Karpas-422 (cell line): Measurements from ENCODE around the gene DIP2B. TPM values are rescaled to one million over a fixed set of nuclear protein-coding genes. Genes with fewer than 3 reads are reported as not detected.

Experiments used
- DNase-seq: peaks from one replicate; pipeline ENCODE4 v3.0.0-alpha.2; 2015
- H2AFZ ChIP-seq: fragments of 200-600 bp; sonication (generic); 2 replicates; pipeline ENCODE4 v1.6.1; 2014; ENCODE audit warnings: antibody characterized with exemption, low read length, mixed read lengths
- H3K27ac ChIP-seq: fragments of 200-600 bp; sonication (generic); 2 replicates; pipeline ENCODE4 v1.5.1; 2014; ENCODE audit warnings: mild to moderate bottlenecking, low read length, moderate library complexity
- H3K27me3 ChIP-seq: fragments of 200-600 bp; sonication (generic); 2 replicates; pipeline ENCODE4 v1.6.1; 2014; ENCODE audit warnings: low read length, mixed read lengths
- H3K36me3 ChIP-seq: fragments of 200-600 bp; sonication (generic); 2 replicates; pipeline ENCODE4 v1.6.1; 2014; ENCODE audit warnings: low read length, mixed read lengths; ENCODE audit not compliant: insufficient read depth
- H3K4me1 ChIP-seq: fragments of 200-600 bp; sonication (generic); 2 replicates; pipeline ENCODE4 v1.6.1; 2014; ENCODE audit warnings: mild to moderate bottlenecking, low read length, mixed read lengths
- H3K4me2 ChIP-seq: fragments of 200-600 bp; sonication (generic); 2 replicates; pipeline ENCODE4 v1.6.1; 2014; ENCODE audit warnings: low read length, low read depth, mild to moderate bottlenecking; ENCODE audit not compliant: poor library complexity, severe bottlenecking
- H3K4me3 ChIP-seq: fragments of 200-600 bp; sonication (generic); 2 replicates; pipeline ENCODE4 v1.5.1; 2014; ENCODE audit warnings: mild to moderate bottlenecking, antibody characterized with exemption, low read length, mixed read lengths
- H3K79me2 ChIP-seq: fragments of 200-600 bp; sonication (generic); 2 replicates; pipeline ENCODE4 v1.6.1; 2014; ENCODE audit warnings: mild to moderate bottlenecking, low read length, mixed read lengths
- H3K9ac ChIP-seq: fragments of 200-600 bp; sonication (generic); 2 replicates; pipeline ENCODE4 v1.6.0; 2014; ENCODE audit warnings: low read length
- H3K9me2 ChIP-seq: fragments of 200-600 bp; sonication (generic), shearing (Covaris generic); replicated peaks from 2 replicates; pipeline ENCODE4 v1.6.0; 2014; ENCODE audit warnings: mild to moderate bottlenecking, low read length, moderate library complexity; ENCODE audit not compliant: insufficient read depth
- H3K9me3 ChIP-seq: fragments of 300-700, 200-600 bp; sonication (generic); 2 replicates; pipeline ENCODE4 v1.6.1; 2014; ENCODE audit warnings: low read length, mixed read lengths
- H4K20me1 ChIP-seq: fragments of 200-600 bp; sonication (generic); 2 replicates; pipeline ENCODE4 v1.6.1; 2014; ENCODE audit warnings: mild to moderate bottlenecking, antibody characterized with exemption, low read length, low read depth; ENCODE audit not compliant: insufficient read depth
- total RNA-seq: library from RNA; depleted of rRNA; stranded (reverse); fragments of >200 nt; shearing (Covaris generic); gene quantifications from 2 replicates; pipeline ENCODE4 v1.2.3, GENCODE V29; 2014; ENCODE audit warnings: low replicate concordance

Gene DIP2B
- total RNA-seq, 1 experiment from 2014 or later, result 37.5 TPM

DNA sequence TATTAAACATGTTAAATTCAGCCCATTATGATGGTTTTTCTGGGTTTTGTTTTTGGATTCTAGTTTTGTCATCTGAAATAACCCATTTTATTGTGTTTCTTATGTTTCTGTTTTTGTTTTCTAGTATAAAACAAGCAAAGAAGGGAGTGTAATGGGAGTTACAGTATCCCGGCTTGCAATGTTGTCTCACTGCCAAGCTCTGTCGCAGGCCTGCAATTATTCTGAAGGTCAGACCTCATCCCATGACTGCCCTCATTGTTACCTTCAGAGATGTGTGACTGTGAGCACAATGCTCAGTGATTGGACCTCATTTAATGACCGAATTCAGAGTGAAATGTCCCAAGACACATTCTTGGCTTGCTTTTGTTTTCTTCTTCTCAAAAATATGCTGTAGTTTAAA lies 186.1 kb downstream of the DIP2B start:
- Histone ChIP-seq H3K9me3 (no peaks in the 10 kb centered on the region), H3K9ac (no peak overlapping the region), H2AFZ (no peak overlapping the region), H3K27ac (no peak overlapping the region), H3K79me2 (no peaks in the 10 kb centered on the region), H4K20me1 (no peaks in the 10 kb centered on the region), H3K9me2 (no peaks in the 10 kb centered on the region), H3K36me3 (peaks cover 29% of the 10 kb centered on the region; the same call in 1 of the 2 replicates), H3K4me1 (no peaks in the 10 kb centered on the region), H3K4me2 (no peak overlapping the region), H3K4me3 (no peak overlapping the region), H3K27me3 (no peaks in the 10 kb centered on the region)
- DNase-seq, result no peak

DNA sequence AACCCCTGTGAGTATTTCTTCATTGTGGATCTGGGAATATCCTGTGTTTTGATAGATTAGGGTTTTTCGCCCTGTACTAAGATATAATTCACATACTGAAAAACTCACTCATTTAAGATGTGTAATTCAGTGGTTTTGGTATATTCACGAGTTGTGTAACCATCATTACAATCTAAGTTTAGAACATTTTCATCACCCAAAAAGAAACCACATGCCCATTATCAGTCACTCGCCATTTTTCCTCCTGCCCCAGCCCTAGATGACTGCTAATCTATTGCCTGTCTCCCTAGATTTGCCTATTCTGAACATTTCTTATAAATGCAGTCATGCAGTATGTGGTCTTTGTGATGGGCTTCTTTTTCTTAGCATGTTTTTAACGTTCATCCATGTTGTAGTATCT lies 191.2 kb downstream of the DIP2B start:
- DNase-seq, result no peak
- no peaks in the 10 kb centered on the region for H3K9me2 ChIP-seq
- peaks cover 34% of the 10 kb centered on the region; the same call in 1 of the 2 replicates for H3K36me3 ChIP-seq

DNA sequence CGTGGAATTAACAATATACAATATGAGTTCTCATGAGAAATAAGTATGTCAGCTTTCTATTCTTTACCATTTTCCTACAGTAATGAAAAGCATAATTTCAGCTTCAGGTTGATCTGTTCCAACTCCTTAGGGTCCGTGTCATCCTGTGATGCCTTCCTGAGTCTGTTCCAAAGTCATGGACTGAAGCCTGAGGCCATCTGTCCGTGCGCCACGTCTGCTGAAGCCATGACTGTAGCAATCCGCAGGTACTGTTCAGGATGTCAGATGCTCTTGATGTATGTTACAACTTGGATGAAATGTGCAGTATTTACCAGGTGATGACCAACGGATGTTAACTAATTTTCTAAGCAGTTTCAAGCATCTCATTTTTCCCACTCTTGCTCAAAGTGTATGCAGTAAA lies 192.1 kb downstream of the DIP2B start:
- Histone ChIP-seq H3K36me3 (peaks cover 31% of the 10 kb centered on the region; the same call in 1 of the 2 replicates), H3K4me1 (no peaks in the 10 kb centered on the region)

More for the DNA sequence above, 191.2 kb downstream of the DIP2B start:
- Histone ChIP-seq H3K79me2 (no peaks in the 10 kb centered on the region), H2AFZ (no peak overlapping the region), H3K9ac (no peak overlapping the region), H4K20me1 (no peaks in the 10 kb centered on the region), H3K4me2 (no peak overlapping the region), H3K9me3 (no peaks in the 10 kb centered on the region), H3K27me3 (no peaks in the 10 kb centered on the region), H3K4me3 (no peak overlapping the region), H3K27ac (no peak overlapping the region), H3K4me1 (no peaks in the 10 kb centered on the region)

DNA sequence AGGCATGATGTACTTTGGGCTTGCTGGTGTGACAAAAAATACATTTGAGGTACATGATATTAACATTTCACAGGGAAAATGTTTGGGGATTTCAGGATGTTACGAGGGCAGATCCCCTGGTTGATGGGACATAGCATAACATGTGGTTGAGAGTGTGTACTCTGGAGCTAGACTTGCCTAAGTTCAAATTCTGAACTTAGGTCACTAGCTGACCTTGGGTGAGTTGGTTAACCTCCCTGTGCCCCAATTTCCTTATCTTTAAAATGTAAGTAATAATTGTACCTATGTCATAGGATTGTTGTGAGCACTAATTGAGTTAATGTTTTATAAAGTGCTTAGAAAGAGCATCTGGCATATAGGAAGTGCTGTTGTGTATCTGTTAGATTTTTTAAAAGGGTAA lies 194.4 kb downstream of the DIP2B start:
- H3K4me1 ChIP-seq, result no peaks in the 10 kb centered on the region
- no peaks in the 10 kb centered on the region for H3K9me3 ChIP-seq
- no peaks in the 10 kb centered on the region for H3K79me2 ChIP-seq
- H3K4me2 ChIP-seq, result no peak overlapping the region
- no peak overlapping the region for H3K27ac ChIP-seq
- H3K9me2 ChIP-seq, result no peaks in the 10 kb centered on the region
- no peaks in the 10 kb centered on the region for H3K27me3 ChIP-seq
- H4K20me1 ChIP-seq, result no peaks in the 10 kb centered on the region
- no peak for DNase-seq
- no peak overlapping the region for H3K4me3 ChIP-seq
- peaks cover 35% of the 10 kb centered on the region; the same call in 1 of the 2 replicates for H3K36me3 ChIP-seq
- H3K9ac ChIP-seq, result no peak overlapping the region
- H2AFZ ChIP-seq, result no peak overlapping the region

More for the DNA sequence above, 192.1 kb downstream of the DIP2B start:
- no peak for DNase-seq
- no peak overlapping the region for H2AFZ ChIP-seq
- no peaks in the 10 kb centered on the region for H3K9me3 ChIP-seq
- no peaks in the 10 kb centered on the region for H3K27me3 ChIP-seq
- no peaks in the 10 kb centered on the region for H3K9me2 ChIP-seq
- no peak overlapping the region for H3K27ac ChIP-seq
- no peak overlapping the region for H3K4me3 ChIP-seq
- no peaks in the 10 kb centered on the region for H4K20me1 ChIP-seq
- H3K79me2 ChIP-seq, result no peaks in the 10 kb centered on the region
- H3K4me2 ChIP-seq, result no peak overlapping the region
- H3K9ac ChIP-seq, result no peak overlapping the region

DNA sequence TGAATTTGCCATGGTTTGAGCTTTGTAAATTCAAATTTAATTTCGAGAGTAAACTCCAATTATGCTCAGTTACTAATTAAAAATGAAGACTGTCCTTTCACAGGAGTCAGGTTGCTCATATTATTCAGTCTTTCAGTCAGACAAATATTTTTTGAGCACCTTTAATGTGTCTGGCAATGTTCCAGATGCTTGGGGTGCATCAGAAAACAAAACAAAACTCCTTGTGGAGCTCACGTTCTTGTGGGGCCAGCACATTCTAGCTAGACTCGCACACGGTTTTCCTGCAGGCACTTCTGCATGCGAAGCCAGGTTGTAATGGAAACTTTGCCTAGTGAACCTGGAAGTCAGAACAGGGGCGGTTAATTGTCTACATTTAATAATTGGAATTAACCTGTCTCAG lies 195.2 kb downstream of the DIP2B start:
- H3K4me2 ChIP-seq, result no peak overlapping the region
- no peaks in the 10 kb centered on the region for H4K20me1 ChIP-seq
- no peak for DNase-seq
- no peak overlapping the region for H2AFZ ChIP-seq
- H3K27me3 ChIP-seq, result no peaks in the 10 kb centered on the region
- H3K27ac ChIP-seq, result no peak overlapping the region
- peaks cover 35% of the 10 kb centered on the region; the same call in 1 of the 2 replicates for H3K36me3 ChIP-seq
- no peaks in the 10 kb centered on the region for H3K9me2 ChIP-seq
- H3K4me1 ChIP-seq, result no peaks in the 10 kb centered on the region
- H3K9ac ChIP-seq, result no peak overlapping the region
- H3K4me3 ChIP-seq, result no peak overlapping the region
- H3K79me2 ChIP-seq, result no peaks in the 10 kb centered on the region
- H3K9me3 ChIP-seq, result no peaks in the 10 kb centered on the region

DNA sequence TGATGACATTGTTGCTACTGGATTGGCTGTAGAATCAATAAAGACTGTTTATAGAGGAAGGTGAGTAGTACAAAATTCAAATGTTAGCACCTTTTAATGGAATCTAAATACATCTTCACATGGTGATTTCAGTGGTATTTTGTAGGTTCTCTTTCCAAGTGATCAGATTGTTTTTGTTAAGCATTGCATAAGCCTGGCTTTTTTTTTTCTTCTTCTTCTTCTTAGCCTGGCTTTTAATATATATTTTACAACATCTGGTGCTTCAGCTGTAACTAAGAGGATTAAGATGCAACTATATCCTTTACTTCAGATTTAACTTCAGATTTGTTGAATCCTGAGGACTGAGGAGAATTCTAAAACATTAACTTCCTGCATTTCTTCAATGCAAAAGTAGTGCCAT lies 201.8 kb downstream of the DIP2B start:
- Histone ChIP-seq H2AFZ (no peak overlapping the region), H3K36me3 (peaks cover 16% of the 10 kb centered on the region; the same call in 1 of the 2 replicates), H3K4me3 (no peak overlapping the region), H3K27me3 (no peaks in the 10 kb centered on the region), H3K4me2 (no peak overlapping the region), H3K27ac (no peak overlapping the region), H4K20me1 (no peaks in the 10 kb centered on the region), H3K9me2 (no peaks in the 10 kb centered on the region), H3K4me1 (no peaks in the 10 kb centered on the region), H3K9ac (no peak overlapping the region), H3K9me3 (no peaks in the 10 kb centered on the region), H3K79me2 (no peaks in the 10 kb centered on the region)
- DNase-seq, result no peak

DNA sequence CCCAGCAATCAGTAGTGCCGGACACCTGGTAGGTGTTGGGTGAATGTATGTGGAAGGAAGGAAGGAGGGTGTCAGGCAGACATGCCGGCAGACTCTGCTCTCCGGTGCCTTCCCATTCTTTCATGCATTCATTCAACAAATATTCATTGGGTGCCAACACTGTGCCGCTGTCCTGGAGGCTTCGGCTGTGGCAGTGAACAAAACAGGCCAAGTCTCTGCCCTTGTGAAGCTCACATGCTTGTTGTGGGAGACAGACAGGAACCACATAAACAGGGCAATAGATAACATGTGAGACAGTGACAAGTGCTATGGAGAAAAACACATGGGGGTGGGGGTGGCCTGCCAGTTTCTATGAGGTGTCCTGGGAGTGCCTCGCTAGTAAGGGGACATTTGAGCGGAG lies 202.6 kb downstream of the DIP2B start:
- H3K4me3 ChIP-seq, result no peak overlapping the region
- no peak overlapping the region for H3K27ac ChIP-seq
- no peaks in the 10 kb centered on the region for H3K4me1 ChIP-seq
- no peak overlapping the region for H3K4me2 ChIP-seq
- no peaks in the 10 kb centered on the region for H3K27me3 ChIP-seq
- H3K9ac ChIP-seq, result no peak overlapping the region
- no peak overlapping the region for H2AFZ ChIP-seq
- H3K79me2 ChIP-seq, result no peaks in the 10 kb centered on the region
- no peaks in the 10 kb centered on the region for H4K20me1 ChIP-seq
- H3K9me2 ChIP-seq, result no peaks in the 10 kb centered on the region
- no peak for DNase-seq
- H3K9me3 ChIP-seq, result no peaks in the 10 kb centered on the region
- H3K36me3 ChIP-seq, result peaks cover 16% of the 10 kb centered on the region; the same call in 1 of the 2 replicates

DNA sequence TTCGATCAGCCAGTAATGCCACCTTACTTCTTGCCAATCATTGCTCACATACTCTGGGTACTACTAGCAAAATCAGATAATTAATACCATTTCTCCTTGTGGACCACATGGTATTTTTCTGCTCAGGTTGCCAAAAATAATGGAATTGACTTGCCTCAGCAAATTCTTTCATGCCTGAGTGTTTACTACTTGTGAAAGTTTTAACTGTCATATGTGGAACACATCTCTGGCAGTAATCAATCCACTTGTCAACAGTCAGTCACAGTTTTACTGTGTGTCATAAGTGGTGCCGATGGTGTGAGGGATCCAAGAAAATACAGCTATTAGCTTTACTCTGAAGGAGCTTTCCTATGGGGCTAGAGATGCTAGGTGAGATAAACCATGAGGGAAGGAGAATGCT lies 203.8 kb downstream of the DIP2B start:
- Histone ChIP-seq H3K79me2 (no peaks in the 10 kb centered on the region), H3K27ac (no peak overlapping the region), H3K4me2 (no peak overlapping the region), H3K27me3 (no peaks in the 10 kb centered on the region), H4K20me1 (no peaks in the 10 kb centered on the region), H2AFZ (no peak overlapping the region), H3K9me3 (no peaks in the 10 kb centered on the region), H3K4me3 (no peak overlapping the region), H3K36me3 (peaks cover 13% of the 10 kb centered on the region; the same call in 1 of the 2 replicates), H3K9ac (no peak overlapping the region), H3K4me1 (no peaks in the 10 kb centered on the region), H3K9me2 (no peaks in the 10 kb centered on the region)
- DNase-seq, result no peak

DNA sequence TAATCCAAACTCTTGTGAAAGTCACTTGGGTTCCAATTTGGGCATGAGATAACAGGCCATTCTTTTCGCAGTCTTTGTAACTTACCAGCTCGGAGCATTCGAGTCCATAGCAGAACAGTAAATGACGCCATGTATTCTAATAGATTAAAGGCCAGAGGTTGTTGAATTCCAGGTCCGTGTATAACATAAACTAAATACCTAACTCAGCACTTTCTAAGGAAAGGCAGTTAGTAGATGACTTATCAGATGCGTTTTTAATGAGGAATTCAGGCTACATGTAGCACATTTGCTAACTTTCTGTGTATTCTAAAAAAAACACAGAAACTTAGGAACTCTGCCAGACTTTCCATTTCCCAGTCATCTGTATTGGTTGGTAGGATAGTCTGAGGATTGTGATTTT lies 206.3 kb downstream of the DIP2B start:
- DNase-seq, result no peak
- no peak overlapping the region for H3K4me3 ChIP-seq
- no peak overlapping the region for H3K9ac ChIP-seq
- H2AFZ ChIP-seq, result no peak overlapping the region
- H3K9me2 ChIP-seq, result no peaks in the 10 kb centered on the region
- H3K4me2 ChIP-seq, result no peak overlapping the region
- no peaks in the 10 kb centered on the region for H3K9me3 ChIP-seq
- no peaks in the 10 kb centered on the region for H4K20me1 ChIP-seq
- no peak overlapping the region for H3K27ac ChIP-seq
- H3K4me1 ChIP-seq, result no peaks in the 10 kb centered on the region
- H3K27me3 ChIP-seq, result no peaks in the 10 kb centered on the region
- H3K36me3 ChIP-seq, result peaks cover 20% of the 10 kb centered on the region; the same call in 1 of the 2 replicates
- H3K79me2 ChIP-seq, result no peaks in the 10 kb centered on the region
